Activated T-cell treated with anti-CD3 and anti-CD28 coated beads, Interleukin-2, amount 50 U/mL, for 72 hours (primary cell): Measurements from ENCODE around the gene CRYAB. TPM values are rescaled to one million over a fixed set of nuclear protein-coding genes. Genes with fewer than 3 reads are reported as not detected.

Experiments used
- ATAC-seq, 2 donors: fragments of 150-1000 bp; cut with Tn5 transposase; replicated peaks in 1 of 2; 2 replicates each; pipeline ENCODE4 v1.10.0; 2021; ENCODE audit warnings: moderate library complexity in 2 of 2, mild to moderate bottlenecking in 1 of 2
- DNase-seq, 2 donors: peaks; one replicate each; pipeline ENCODE4 v3.0.0; 2021 to 2022; ENCODE audit warnings: mixed read lengths in 1 of 2
- H3K27ac Mint-ChIP-seq: one replicate; pipeline ENCODE4 v1.8.0; 2022; ENCODE audit warnings: mild to moderate bottlenecking, moderate library complexity, mixed read lengths
- H3K27me3 Mint-ChIP-seq: one replicate; pipeline ENCODE4 v1.8.0; 2022; ENCODE audit warnings: low read depth, mixed read lengths
- H3K36me3 Mint-ChIP-seq, 2 donors: one replicate each; pipeline ENCODE4 v1.8.0; 2022; ENCODE audit warnings: mixed read lengths in 2 of 2, mild to moderate bottlenecking in 1 of 2; ENCODE audit not compliant: insufficient read depth in 2 of 2
- H3K4me1 Mint-ChIP-seq: one replicate; pipeline ENCODE4 v1.8.0; 2022; ENCODE audit warnings: low read depth, mixed read lengths
- H3K4me3 Mint-ChIP-seq, 2 donors: one replicate each; pipeline ENCODE4 v1.8.0; 2022; ENCODE audit warnings: mild to moderate bottlenecking in 2 of 2, mixed read lengths in 2 of 2, moderate library complexity in 2 of 2
- H3K9me3 Mint-ChIP-seq, 2 donors: one replicate each; pipeline ENCODE4 v1.8.0; 2022; ENCODE audit warnings: mixed read lengths in 2 of 2
- total RNA-seq, 2 donors: library from RNA; stranded (reverse); gene quantifications; one replicate each; pipeline ENCODE4 v1.2.3, GENCODE V29; 2022

The CRYAB gene, protein sequence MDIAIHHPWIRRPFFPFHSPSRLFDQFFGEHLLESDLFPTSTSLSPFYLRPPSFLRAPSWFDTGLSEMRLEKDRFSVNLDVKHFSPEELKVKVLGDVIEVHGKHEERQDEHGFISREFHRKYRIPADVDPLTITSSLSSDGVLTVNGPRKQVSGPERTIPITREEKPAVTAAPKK
- total RNA-seq = not detected

DNA sequence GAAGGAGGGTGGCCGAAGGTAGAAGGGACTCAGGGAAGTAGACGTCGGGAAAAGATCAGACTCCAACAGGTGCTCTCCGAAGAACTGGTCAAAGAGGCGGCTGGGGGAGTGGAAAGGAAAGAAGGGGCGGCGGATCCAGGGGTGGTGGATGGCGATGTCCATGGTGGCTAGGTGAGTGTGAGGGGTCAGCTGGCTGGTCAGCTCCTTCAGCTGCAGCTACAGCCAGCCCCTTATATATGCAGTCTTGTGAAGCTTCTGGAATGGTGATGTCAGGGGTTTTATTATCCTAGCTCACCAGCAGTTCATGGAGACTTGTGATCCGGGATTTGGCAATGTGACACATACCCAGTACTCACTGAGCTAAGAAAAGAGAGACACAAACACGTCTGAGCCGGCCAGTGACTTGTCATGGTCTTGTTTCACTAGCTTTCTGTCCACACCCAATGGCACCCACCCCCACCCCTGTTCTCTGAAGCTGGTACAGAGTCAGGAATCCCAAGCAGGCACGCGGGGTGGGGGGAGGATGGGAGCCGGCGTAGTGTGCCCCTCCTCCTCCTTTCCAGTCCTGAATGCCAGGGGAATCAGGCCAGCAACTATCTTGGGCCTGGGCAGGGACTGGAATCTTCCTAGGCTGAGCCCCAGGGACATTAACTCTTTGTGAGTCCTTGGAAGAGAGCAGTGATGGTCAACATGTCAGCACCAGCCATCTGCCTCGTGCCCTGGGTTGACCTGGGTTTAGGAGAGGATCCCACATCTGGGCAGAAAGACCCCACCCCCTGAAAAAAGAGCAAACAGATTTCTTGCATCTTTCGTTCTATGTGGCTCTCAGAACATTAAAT lies at the start of gene CRYAB:
Gene CRYAB (minus strand): TSS at position 208 of the 839 bp plus-strand sequence. CDS start 46 bp downstream, at position 162.
- Mint-ChIP-seq H3K36me3 (no peaks in the 10 kb centered on the region), H3K9me3 (no peaks in the 10 kb centered on the region), H3K4me3 (no peak within 1 kb of the TSS), H3K27me3 (peaks cover 43% of the 10 kb centered on the region), H3K27ac (no peak within 1 kb of the TSS), H3K4me1 (no peaks in the 10 kb centered on the region)
- DNase-seq = no peak
- no peak for ATAC-seq

DNA sequence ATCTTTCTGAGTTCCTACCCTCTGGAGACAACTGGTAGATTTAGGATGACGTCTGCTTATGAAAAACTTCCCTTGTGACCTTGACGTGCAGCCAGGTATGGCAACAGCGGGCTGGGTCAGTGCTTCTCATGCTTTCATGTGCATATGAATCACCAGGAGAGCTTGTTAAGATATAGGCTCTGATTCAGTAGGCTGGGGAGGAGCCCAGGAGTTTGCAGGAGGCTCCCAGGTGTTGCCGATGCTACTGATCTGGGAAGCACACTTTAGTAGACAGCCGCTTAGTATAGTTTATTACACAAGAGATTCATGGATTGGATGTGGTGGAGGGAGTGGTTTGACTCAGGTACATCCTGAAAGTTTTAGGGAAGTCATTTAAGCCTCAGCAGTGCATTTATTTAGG lies 49.3 kb upstream of the CRYAB start:
- Mint-ChIP-seq H3K27ac (no peak overlapping the region), H3K9me3 (no peaks in the 10 kb centered on the region), H3K27me3 (no peaks in the 10 kb centered on the region), H3K4me1 (peaks cover 31% of the 10 kb centered on the region), H3K36me3 (peaks cover 0 to 4% of the 10 kb centered on the region in 2 donors), H3K4me3 (no peak overlapping the region)
- ATAC-seq (no peak), DNase-seq (no peak)

DNA sequence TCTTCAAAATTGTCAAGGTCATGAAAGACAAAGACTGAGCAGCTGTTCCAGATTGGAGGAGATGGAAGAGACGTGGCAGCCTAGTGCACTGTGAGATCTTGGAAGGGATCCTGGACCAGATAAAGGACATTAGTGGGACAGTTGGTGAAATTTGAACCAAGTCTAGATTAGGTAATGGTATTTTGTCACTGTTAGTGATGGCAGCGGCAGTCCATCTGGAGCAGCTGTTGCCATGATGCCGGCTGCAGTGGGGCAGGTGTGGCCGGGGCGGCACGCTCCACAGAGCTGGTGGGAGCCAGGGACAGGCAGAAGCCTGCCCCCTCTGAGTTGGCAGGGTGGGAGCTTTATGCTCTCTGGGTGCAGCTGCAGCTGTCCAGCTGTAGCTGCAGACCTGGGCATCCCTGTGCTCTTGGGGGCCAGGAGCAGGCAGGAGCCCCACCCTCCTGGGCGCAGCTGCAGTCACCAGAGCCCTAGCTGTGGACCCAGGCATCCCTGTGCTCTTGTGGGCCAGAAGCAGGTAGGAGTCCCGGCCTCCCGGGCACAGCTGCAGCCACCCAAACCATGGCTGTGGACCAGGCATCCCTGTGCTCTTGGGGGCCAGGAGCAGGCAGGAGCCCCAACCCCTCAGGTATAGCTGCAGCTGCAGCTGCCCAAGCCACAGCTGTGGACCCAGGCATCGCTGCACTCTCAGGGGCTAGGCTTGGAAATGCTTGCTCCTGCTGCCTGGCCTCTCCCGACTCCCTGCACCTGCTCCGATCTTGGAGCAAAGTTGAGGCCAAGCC lies 46.3 kb upstream of the CRYAB start:
- no peaks in the 10 kb centered on the region for H3K27me3 Mint-ChIP-seq
- DNase-seq (no peak), ATAC-seq (no peak)
- peaks cover 0 to 8% of the 10 kb centered on the region in 2 donors for H3K36me3 Mint-ChIP-seq
- no peaks in the 10 kb centered on the region for H3K9me3 Mint-ChIP-seq
- no peak overlapping the region for H3K4me3 Mint-ChIP-seq
- H3K4me1 Mint-ChIP-seq = peaks cover 19% of the 10 kb centered on the region
- H3K27ac Mint-ChIP-seq = no peak overlapping the region

DNA sequence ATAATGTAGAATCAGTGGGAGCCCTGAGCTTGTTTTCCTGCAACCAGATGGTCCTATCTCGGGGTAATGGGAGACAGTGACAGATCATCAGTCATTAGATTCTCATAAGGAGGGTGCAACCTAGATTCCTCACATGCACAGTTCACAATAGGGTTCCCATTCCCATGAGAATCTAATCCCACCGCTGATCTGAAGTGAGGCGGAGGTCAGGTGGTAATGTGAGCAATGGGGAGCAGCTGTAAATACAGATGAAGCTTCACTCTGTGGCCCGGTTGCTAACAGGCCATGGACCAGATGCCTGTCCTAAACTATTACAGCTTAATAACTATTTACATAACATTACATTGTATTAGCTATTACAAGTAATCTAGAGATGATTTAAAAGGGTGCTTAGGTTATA lies 42.6 kb upstream of the CRYAB start:
- Mint-ChIP-seq H3K9me3 (no peaks in the 10 kb centered on the region), H3K27me3 (no peaks in the 10 kb centered on the region), H3K27ac (no peak overlapping the region), H3K36me3 (peaks cover 2 to 21% of the 10 kb centered on the region in 2 donors), H3K4me1 (peaks cover 9% of the 10 kb centered on the region), H3K4me3 (no peak overlapping the region)
- no peak for ATAC-seq
- no peak for DNase-seq

DNA sequence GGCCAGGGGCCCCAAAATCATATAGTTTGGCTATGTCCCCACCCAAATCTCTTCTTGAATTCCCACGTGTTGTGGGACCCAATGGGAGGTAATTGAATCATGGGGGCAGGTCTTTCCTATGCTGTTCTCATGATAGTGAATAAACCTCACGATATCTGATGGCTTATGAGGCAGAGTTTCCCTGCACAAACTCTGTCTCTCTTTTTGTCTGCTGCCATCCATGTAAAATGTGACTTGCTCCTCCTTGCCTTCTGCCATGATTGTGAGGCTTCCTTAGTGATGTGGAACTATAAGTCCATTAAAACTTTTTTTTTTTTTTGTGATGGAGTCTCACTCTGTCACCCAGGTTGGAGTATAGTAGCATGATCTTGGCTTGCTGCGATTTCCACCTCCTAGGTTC lies 40.0 kb upstream of the CRYAB start:
- H3K27ac Mint-ChIP-seq = no peak overlapping the region
- no peak for ATAC-seq

DNA sequence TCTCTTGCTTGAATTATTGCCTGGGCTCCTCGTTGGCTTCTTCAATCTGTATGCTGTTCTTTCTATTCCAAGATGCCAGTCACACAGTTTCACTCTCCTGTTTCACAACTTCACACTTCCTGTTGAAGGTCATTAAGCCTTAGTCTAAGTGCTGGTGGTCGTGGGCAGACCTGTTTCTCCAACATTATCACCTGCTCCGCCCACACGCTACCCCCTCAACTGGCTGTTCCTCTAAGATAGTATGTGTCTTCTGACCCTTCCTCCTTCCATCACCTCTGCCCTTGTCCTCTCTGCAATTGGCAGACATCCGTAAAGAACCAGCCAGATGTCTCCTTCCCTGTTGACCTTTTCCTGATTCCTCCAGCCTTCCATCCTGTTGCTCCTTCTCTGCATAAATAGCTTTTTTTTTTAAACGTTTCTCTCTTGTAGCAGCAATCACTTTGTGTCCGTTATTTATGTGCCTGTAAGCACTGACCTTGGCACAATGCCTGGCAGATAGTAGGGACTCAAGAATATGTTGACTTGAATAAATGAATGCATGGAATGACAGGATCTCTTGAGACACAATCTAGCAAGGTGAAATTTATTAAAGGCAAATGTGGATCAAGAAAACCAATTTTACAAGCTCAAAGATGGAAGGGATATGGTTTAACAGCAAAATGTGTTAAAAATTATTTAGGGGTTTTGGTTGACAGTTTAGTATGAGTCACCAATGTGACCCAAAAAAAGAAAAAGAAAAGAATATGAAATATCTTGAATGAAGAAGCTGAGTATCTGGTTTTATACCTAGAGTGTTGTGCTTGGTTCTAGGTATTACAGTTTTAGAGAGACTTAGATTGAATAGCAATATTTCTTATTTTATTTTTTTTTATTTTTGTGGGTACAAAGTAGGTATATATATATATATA lies 38.2 kb upstream of the CRYAB start:
- DNase-seq (no peak), ATAC-seq (no peak)
- H3K27me3 Mint-ChIP-seq = no peaks in the 10 kb centered on the region
- H3K36me3 Mint-ChIP-seq = peaks cover 6 to 19% of the 10 kb centered on the region in 2 donors
- H3K9me3 Mint-ChIP-seq = no peaks in the 10 kb centered on the region
- H3K4me1 Mint-ChIP-seq = peaks cover 31% of the 10 kb centered on the region
- H3K27ac Mint-ChIP-seq = peak overlapping the region; percentile 21
- H3K4me3 Mint-ChIP-seq = peak overlapping the region; percentile 1 to 12

More for the DNA sequence above, 40.0 kb upstream of the CRYAB start:
- no peak for DNase-seq
- Mint-ChIP-seq H3K27me3 (no peaks in the 10 kb centered on the region), H3K9me3 (no peaks in the 10 kb centered on the region), H3K36me3 (peaks cover 6 to 21% of the 10 kb centered on the region in 2 donors), H3K4me1 (peaks cover 20% of the 10 kb centered on the region), H3K4me3 (no peak overlapping the region)

DNA sequence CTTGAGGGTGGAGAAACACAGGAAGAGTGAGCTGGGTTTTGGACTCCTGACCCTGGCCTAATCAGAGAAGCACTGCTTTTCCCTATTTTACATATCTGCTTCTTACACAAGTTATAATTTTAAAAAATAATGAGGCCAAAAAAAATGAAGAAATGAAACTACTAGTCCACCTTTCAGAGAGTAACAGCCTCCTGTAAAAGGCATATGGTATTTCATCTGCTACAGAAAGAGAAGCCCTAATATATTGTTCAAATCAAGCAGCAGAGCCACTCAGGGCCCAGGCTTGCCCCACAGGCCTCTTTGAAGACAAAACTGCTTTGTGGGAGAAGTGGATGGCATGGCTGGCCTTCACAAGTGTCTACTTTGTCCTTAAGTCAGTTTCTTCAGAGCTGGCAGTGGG lies 35.6 kb upstream of the CRYAB start:
- H3K27me3 Mint-ChIP-seq = no peaks in the 10 kb centered on the region
- H3K9me3 Mint-ChIP-seq = no peaks in the 10 kb centered on the region
- H3K4me3 Mint-ChIP-seq = no peak overlapping the region
- no peak for DNase-seq
- H3K27ac Mint-ChIP-seq = no peak overlapping the region
- ATAC-seq = no peak
- H3K36me3 Mint-ChIP-seq = peaks cover 6 to 21% of the 10 kb centered on the region in 2 donors
- peaks cover 51% of the 10 kb centered on the region for H3K4me1 Mint-ChIP-seq

DNA sequence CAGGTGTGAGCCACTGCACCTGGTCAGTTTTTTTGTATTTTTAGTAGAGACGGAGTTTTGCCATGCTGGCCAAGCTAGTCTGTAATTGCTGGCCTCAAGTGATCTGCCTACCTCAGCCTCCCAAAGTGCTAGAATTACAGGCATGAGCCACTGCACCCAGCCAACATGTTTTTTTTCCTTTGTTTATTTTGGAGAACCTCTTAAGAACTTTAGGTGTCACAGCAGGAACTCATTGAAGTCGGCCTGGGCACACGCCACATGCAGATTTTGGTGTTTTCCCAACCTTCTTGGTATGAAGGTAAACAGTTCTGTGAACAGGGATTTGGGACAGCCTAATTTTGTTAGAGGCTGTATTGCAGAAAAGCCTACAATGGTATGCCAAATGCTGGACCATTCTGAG lies 34.9 kb upstream of the CRYAB start:
- H3K9me3 Mint-ChIP-seq = no peaks in the 10 kb centered on the region
- H3K27me3 Mint-ChIP-seq = no peaks in the 10 kb centered on the region
- ATAC-seq (no peak), DNase-seq (no peak)
- no peak overlapping the region for H3K4me3 Mint-ChIP-seq
- H3K36me3 Mint-ChIP-seq = peaks cover 8 to 15% of the 10 kb centered on the region in 2 donors
- peaks cover 58% of the 10 kb centered on the region for H3K4me1 Mint-ChIP-seq
- no peak overlapping the region for H3K27ac Mint-ChIP-seq

DNA sequence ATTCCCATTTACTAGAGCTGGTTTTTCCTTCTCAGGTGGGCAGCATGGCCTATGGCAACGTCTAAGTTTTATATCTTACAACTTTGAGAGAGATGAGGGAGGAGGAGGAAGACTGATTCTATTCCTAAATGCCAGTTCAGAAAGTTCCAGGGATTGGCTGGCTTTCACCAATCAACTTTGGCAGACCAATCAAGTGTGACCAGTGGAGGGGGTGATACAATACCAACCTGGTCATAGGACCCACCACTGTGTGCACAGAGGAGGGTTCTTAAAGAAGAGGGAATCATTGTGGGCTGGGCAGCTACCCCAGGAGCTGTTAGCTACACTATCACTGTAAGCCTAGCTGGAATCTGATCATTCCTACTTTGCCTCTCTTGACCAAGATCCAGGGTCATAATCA lies 33.6 kb upstream of the CRYAB start:
- H3K4me3 Mint-ChIP-seq = peak overlapping the region; percentile 66 to 93
- peaks cover 71% of the 10 kb centered on the region for H3K4me1 Mint-ChIP-seq
- no peak for DNase-seq
- no peaks in the 10 kb centered on the region for H3K9me3 Mint-ChIP-seq
- H3K27me3 Mint-ChIP-seq = no peaks in the 10 kb centered on the region
- H3K36me3 Mint-ChIP-seq = peaks cover 8 to 18% of the 10 kb centered on the region in 2 donors
- H3K27ac Mint-ChIP-seq = peak overlapping the region; percentile 100
- no peak for ATAC-seq

DNA sequence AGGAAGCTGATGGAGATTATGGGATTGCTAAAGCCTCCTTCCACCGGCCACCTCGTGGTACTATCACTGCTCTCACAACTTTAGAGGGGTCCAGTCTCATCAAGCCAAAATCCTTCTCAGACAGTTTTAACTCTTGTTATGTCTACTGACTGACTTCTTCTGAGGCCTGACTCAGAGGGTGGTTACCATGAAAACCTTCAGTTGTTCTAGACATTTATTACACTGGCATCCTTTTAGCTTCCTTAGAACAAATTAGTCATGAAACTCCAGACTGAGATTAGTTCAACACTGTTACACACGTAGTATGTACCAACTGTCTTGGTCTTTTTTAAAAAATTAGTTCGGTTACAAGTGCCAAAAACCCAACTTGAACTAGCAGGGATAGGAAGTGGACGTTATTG lies 33.1 kb upstream of the CRYAB start:
- Mint-ChIP-seq H3K4me1 (peaks cover 72% of the 10 kb centered on the region), H3K27me3 (no peaks in the 10 kb centered on the region), H3K4me3 (peak overlapping the region; percentile 66 to 93), H3K9me3 (no peaks in the 10 kb centered on the region), H3K27ac (peak overlapping the region; percentile 100), H3K36me3 (peaks cover 6 to 14% of the 10 kb centered on the region in 2 donors)
- DNase-seq (peak; percentile 39 to 42), ATAC-seq (peak; percentile 96 to 97)

DNA sequence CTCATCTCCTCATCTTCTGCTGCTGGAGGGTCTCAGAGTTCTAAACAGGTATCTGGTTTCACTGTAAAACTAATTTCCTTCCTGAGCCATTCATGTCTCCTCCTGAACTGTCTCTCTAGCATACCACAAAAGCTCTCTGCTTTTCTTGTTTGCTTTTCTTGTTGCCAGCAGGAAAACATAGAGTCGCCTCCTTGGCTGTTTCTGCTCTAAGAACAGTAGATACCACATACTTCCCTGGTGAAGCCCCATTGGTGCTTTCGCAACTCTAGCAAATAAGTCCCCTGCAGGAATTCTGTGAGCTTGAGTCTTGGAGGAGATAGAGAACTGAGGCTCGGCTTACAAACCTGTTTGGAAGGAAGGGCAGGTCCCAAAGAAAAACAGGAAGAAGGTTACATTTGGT lies 32.6 kb upstream of the CRYAB start:
- DNase-seq = no peak
- Mint-ChIP-seq H3K27ac (peak overlapping the region; percentile 100), H3K27me3 (no peaks in the 10 kb centered on the region), H3K4me1 (peaks cover 72% of the 10 kb centered on the region), H3K36me3 (peaks cover 6 to 14% of the 10 kb centered on the region in 2 donors), H3K4me3 (peak overlapping the region; percentile 66 to 93), H3K9me3 (no peaks in the 10 kb centered on the region)
- ATAC-seq = peak; percentile 20 to 22

DNA sequence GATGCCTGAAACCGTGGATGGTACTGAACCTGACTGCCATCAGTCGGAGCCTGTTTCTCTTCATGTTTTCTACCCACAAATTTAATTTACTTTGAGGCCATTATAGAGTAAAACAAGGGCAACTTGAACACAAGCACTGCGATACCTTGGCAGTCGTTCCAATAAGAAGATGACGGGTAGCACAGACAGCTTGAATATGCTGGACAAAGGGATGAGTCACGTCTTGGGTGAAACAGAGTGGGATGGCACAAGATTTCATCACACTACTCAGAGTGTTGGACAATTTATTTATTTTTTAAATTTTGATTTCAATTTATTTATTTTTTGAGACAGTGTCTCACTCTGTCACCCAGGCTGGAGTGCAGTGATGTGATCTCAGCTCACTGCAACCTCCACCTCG lies 31.3 kb upstream of the CRYAB start:
- Mint-ChIP-seq H3K4me3 (no peak overlapping the region), H3K27me3 (no peaks in the 10 kb centered on the region), H3K36me3 (peaks cover 2 to 13% of the 10 kb centered on the region in 2 donors), H3K4me1 (peaks cover 74% of the 10 kb centered on the region), H3K9me3 (no peaks in the 10 kb centered on the region), H3K27ac (no peak overlapping the region)
- ATAC-seq (no peak), DNase-seq (no peak)
